AG09309 (cell line): ENCODE results near the gene DDX41.

ENCODE experiments used
- DNase-seq: peaks from one replicate; pipeline ENCODE4 v3.0.0-alpha.2; 2010; ENCODE audit warnings: low read depth
- H3K4me3 ChIP-seq: 2 replicates; pipeline ENCODE4 v1.5.1; 2011; ENCODE audit warnings: mild to moderate bottlenecking, low read depth, low read length, moderate library complexity; ENCODE audit not compliant: control insufficient read depth
- CTCF ChIP-seq: IDR thresholded peaks from 2 replicates; pipeline ENCODE4 v1.5.1; 2011; ENCODE audit warnings: mild to moderate bottlenecking, low read depth, low read length, inconsistent platforms; ENCODE audit not compliant: insufficient read depth, control insufficient read depth; ENCODE audit errors: missing control alignments

Gene DDX41

GRCh38 chr5:177554474-177555111 lies 37.8 kb upstream of the DDX41 start, which contains the start of gene FAM193B:
FAM193B (minus strand) TSS chr5:177554563; CDS start chr5:177554458, 105 bp downstream.
- TF ChIP-seq CTCF = no peak
- DNase-seq = peak; percentile 49
- peak within 1 kb of the TSS; percentile 98 for H3K4me3 ChIP-seq

GRCh38 chr5:177553671-177554429 lies 37.1 kb upstream of the DDX41 start:
- TF ChIP-seq CTCF = no peak
- peak overlapping the region; percentile 98 for H3K4me3 ChIP-seq
- DNase-seq = no peak

- peak overlapping the region; percentile 98 for H3K4me3 ChIP-seq
- TF ChIP-seq CTCF = no peak
- no peak for DNase-seq
These were observed 36.2 kb upstream of the DDX41 start for GRCh38 chr5:177552839-177553455.

GRCh38 chr5:177550122-177550521 lies 33.4 kb upstream of the DDX41 start:
- TF ChIP-seq CTCF = no peak
- H3K4me3 ChIP-seq = no peak overlapping the region
- DNase-seq = no peak

GRCh38 chr5:177548495-177548894 lies 31.7 kb upstream of the DDX41 start:
- no peak for TF ChIP-seq CTCF
- H3K4me3 ChIP-seq = no peak overlapping the region
- DNase-seq = no peak

GRCh38 chr5:177547736-177548135 lies 31.0 kb upstream of the DDX41 start:
- TF ChIP-seq CTCF = no peak
- no peak overlapping the region for H3K4me3 ChIP-seq
- no peak for DNase-seq
